HepG2 (cell line): ENCODE results near the gene ZNF184. TPM values are rescaled to one million over a fixed set of nuclear protein-coding genes. Genes with fewer than 3 reads are reported as not detected.

Experiments
- AGO2 ChIP-seq: fragments of 200-400 bp; formaldehyde crosslinking; optimal IDR thresholded peaks from 2 replicates; pipeline ENCODE3; 2017; ENCODE audit warnings: mild to moderate bottlenecking, low read depth, low read length, moderate library complexity
- ATF5 ChIP-seq: sonication (generic); formaldehyde crosslinking; IDR thresholded peaks from 2 replicates; pipeline ENCODE4 v1.4.0; 2020; ENCODE audit warnings: mild to moderate bottlenecking, low read depth, missing genetic modification reagents
- BRF2 ChIP-seq: sonication (generic); formaldehyde crosslinking; IDR thresholded peaks from 2 replicates; pipeline ENCODE4 v1.8.1; 2022; ENCODE audit warnings: mild to moderate bottlenecking, missing genetic modification reagents
- GATAD2A ChIP-seq: IDR thresholded peaks from 2 replicates; pipeline ENCODE4 v1.6.1; 2016
- GZF1 ChIP-seq: sonication (generic); formaldehyde crosslinking; IDR thresholded peaks from 2 replicates; pipeline ENCODE4 v1.5.1; 2020; ENCODE audit warnings: mild to moderate bottlenecking, missing genetic modification reagents
- HCFC1 ChIP-seq: fragments of 150-350 bp; IDR thresholded peaks from 2 replicates; pipeline ENCODE4 v1.6.1; 2014; ENCODE audit warnings: low read depth, low read length
- HDAC6 ChIP-seq: fragments of 200-600 bp; sonication (generic); IDR thresholded peaks from 2 replicates; pipeline ENCODE4 v1.7.0; 2017; ENCODE audit warnings: mild to moderate bottlenecking, antibody characterized with exemption, low read length, low read depth
- PCBP2 ChIP-seq: fragments of 200-400 bp; formaldehyde crosslinking; optimal IDR thresholded peaks from 2 replicates; pipeline ENCODE3; 2018; ENCODE audit warnings: low read length, low read depth; ENCODE audit not compliant: poor library complexity, severe bottlenecking
- PHF20 ChIP-seq: sonication (generic); formaldehyde crosslinking; IDR thresholded peaks from 2 replicates; pipeline ENCODE4 v1.5.0; 2020; ENCODE audit warnings: mild to moderate bottlenecking, missing genetic modification reagents
- POGZ ChIP-seq: sonication (generic); formaldehyde crosslinking; IDR thresholded peaks from 2 replicates; pipeline ENCODE4 v1.4.0; 2020; ENCODE audit warnings: mild to moderate bottlenecking, missing genetic modification reagents
- RAD51 ChIP-seq: fragments of 450-650 bp; IDR thresholded peaks from 2 replicates; pipeline ENCODE4 v1.6.1; 2016; ENCODE audit warnings: borderline replicate concordance
- RBFOX2 ChIP-seq: fragments of 200-400 bp; formaldehyde crosslinking; IDR thresholded peaks from 2 replicates; pipeline ENCODE4 v1.6.1; 2017; ENCODE audit warnings: low read depth, mild to moderate bottlenecking, low read length
- RFX1 ChIP-seq: fragments of 450-650 bp; IDR thresholded peaks from 2 replicates; pipeline ENCODE4 v1.6.1; 2017
- TEF ChIP-seq: sonication (generic); formaldehyde crosslinking; IDR thresholded peaks from 2 replicates; pipeline ENCODE4 v1.5.0; 2020; ENCODE audit warnings: missing genetic modification reagents
- THAP11 ChIP-seq: IDR thresholded peaks from 2 replicates; pipeline ENCODE4 v1.6.1; 2016; ENCODE audit warnings: missing biosample characterization, missing genetic modification reagents
- TP53 ChIP-seq: sonication (generic); formaldehyde crosslinking; conservative IDR thresholded peaks from 2 replicates; pipeline ENCODE4 v1.4.0; 2020; ENCODE audit warnings: missing genetic modification reagents
- ZFP82 ChIP-seq: sonication (generic); formaldehyde crosslinking; IDR thresholded peaks from 2 replicates; pipeline ENCODE4 v1.5.1; 2020; ENCODE audit warnings: mild to moderate bottlenecking, missing genetic modification reagents, borderline replicate concordance
- ZNF142 ChIP-seq: sonication (generic); formaldehyde crosslinking; IDR thresholded peaks from 2 replicates; pipeline ENCODE4 v1.4.0; 2020; ENCODE audit warnings: missing genetic modification reagents
- ZNF660 ChIP-seq: sonication (generic); formaldehyde crosslinking; IDR thresholded peaks from 2 replicates; pipeline ENCODE4 v1.5.1; 2020; ENCODE audit warnings: mild to moderate bottlenecking, low read depth, missing genetic modification reagents, borderline replicate concordance
- ZNF724P ChIP-seq: sonication (generic); formaldehyde crosslinking; IDR thresholded peaks from 2 replicates; pipeline ENCODE4 v1.8.0; 2022; ENCODE audit warnings: missing genetic modification reagents, borderline replicate concordance
- ZNF878 ChIP-seq: sonication (generic); formaldehyde crosslinking; IDR thresholded peaks from 2 replicates; pipeline ENCODE4 v1.8.1; 2023; ENCODE audit warnings: mild to moderate bottlenecking, missing genetic modification reagents, moderate library complexity
- polyA plus RNA-seq, 8 experiments: library from polyadenylated mRNA; depleted of rRNA in 3 of 8; stranded (reverse) in 7 of 8; unstranded in 1 of 8; fragments of >200 nt; fragmentation: Illumina TruSeq in 4 of 8; extraction: Trizol in 4 of 8; gene quantifications; 2 replicates each; pipeline versions ENCODE4 v1.2.1 to v1.2.3, GENCODE V29; 2011 to 2016; ENCODE audit warnings: low read depth in 4 of 8, missing spikeins in 1 of 8, mixed read lengths in 1 of 8; ENCODE audit not compliant: insufficient read depth in 1 of 8
- total RNA-seq, 5 experiments: library from RNA; depleted of rRNA; stranded (reverse); fragments of >200 nt; fragmentation: Illumina TruSeq; extraction: Trizol; gene quantifications; 2 replicates each; pipeline ENCODE4 v1.2.3, GENCODE V29; 2016; ENCODE audit warnings: low read depth in 1 of 5

ZNF184 gene
- total and polyA plus RNA-seq, 2 of the 13 experiments (the other 11 are each of a cell fraction or from before 2014, with no cell fraction given): 2.1 to 10.1 TPM

- TF ChIP-seq ZNF142 (CRISPR knock-in tag) (no peak), PHF20 (CRISPR knock-in tag) (no peak), AGO2 (no peak), GZF1 (CRISPR knock-in tag) (0 out of 2 replicates have a peak, but pooled peaks have one; percentile 38), TEF (peak; percentile 83; the same call in 1 of the 2 replicates), BRF2 (no peak), ZNF660 (CRISPR knock-in tag) (no peak), ATF5 (CRISPR knock-in tag) (no peak), ZNF878 (CRISPR knock-in tag) (peak; percentile 69; the same call in 1 of the 2 replicates), RAD51 (no peak), GATAD2A (peak; percentile 78), POGZ (CRISPR knock-in tag) (no peak), THAP11 (CRISPR knock-in tag) (peak; percentile 60), ZFP82 (CRISPR knock-in tag) (no peak), TP53 (CRISPR knock-in tag) (no peak), HCFC1 (no peak), RFX1 (no peak), PCBP2 (no peak), HDAC6 (no peak), ZNF724P (CRISPR knock-in tag) (no peak), RBFOX2 (no peak)
Measured at GRCh38 chr6:27502508-27503435, 29.9 kb upstream of the ZNF184 start (continued).
